Activated CD8-positive, alpha-beta T cell treated with anti-CD3 and anti-CD28 coated beads for 36 hours (primary cell): ENCODE data around the gene TGFBI. TPM values are rescaled to one million over a fixed set of nuclear protein-coding genes. Genes with fewer than 3 reads are reported as not detected.

Experiments
- ATAC-seq: fragments of 200-7000 bp; cut with Tn5 transposase; one replicate; pipeline ENCODE4 v1.10.0; 2021; ENCODE audit warnings: mild to moderate bottlenecking, moderate library complexity
- CTCF ChIA-PET: fragments of 350-600 bp; sonication (Branson Sonifier 250); formaldehyde crosslinking; loops from one replicate; lab custom pipeline; 2021; ENCODE audit warnings: antibody characterized with exemption; lab: Charles Lee
- POLR2A ChIA-PET: fragments of 350-600 bp; sonication (Branson Sonifier 250); formaldehyde crosslinking; loops from one replicate; lab custom pipeline; 2021; ENCODE audit warnings: antibody characterized with exemption; lab: Charles Lee
- DNase-seq: peaks from one replicate; pipeline ENCODE4 v3.0.0-alpha.2; 2020
- H3K27ac Mint-ChIP-seq: one replicate; pipeline ENCODE4 v1.8.0; 2021; ENCODE audit warnings: mild to moderate bottlenecking, mixed read lengths
- H3K27me3 Mint-ChIP-seq: one replicate; pipeline ENCODE4 v1.8.0; 2021; ENCODE audit warnings: mixed read lengths
- H3K36me3 Mint-ChIP-seq: one replicate; pipeline ENCODE4 v1.8.0; 2021; ENCODE audit warnings: low read depth, mixed read lengths
- H3K4me1 Mint-ChIP-seq: one replicate; pipeline ENCODE4 v1.8.0; 2021; ENCODE audit warnings: low read depth, mixed read lengths
- H3K4me3 Mint-ChIP-seq: one replicate; pipeline ENCODE4 v1.8.0; 2021; ENCODE audit warnings: mild to moderate bottlenecking, moderate library complexity, mixed read lengths
- H3K9me3 Mint-ChIP-seq: one replicate; pipeline ENCODE4 v1.8.0; 2021; ENCODE audit warnings: mixed read lengths
- intact Hi-C: fragments of 100-400 bp; cut with micrococcal nuclease; formaldehyde crosslinking; loops from one replicate; pipeline ENCODE4 v1.10.0; 2022
- total RNA-seq, 2 experiments: library from RNA; stranded (reverse); gene quantifications; one replicate each; pipeline ENCODE4 v1.2.3, GENCODE V29; 2021
- TF ChIP-seq, protein P1 (sequence below): fragments of 200-600 bp; IDR thresholded peaks from one replicate; pipeline ENCODE4 v1.8.0; 2022; ENCODE audit warnings: antibody characterized with exemption, mild to moderate bottlenecking

Gene TGFBI
- total RNA-seq, 2 experiments from 2014 or later = not detected

DNA sequence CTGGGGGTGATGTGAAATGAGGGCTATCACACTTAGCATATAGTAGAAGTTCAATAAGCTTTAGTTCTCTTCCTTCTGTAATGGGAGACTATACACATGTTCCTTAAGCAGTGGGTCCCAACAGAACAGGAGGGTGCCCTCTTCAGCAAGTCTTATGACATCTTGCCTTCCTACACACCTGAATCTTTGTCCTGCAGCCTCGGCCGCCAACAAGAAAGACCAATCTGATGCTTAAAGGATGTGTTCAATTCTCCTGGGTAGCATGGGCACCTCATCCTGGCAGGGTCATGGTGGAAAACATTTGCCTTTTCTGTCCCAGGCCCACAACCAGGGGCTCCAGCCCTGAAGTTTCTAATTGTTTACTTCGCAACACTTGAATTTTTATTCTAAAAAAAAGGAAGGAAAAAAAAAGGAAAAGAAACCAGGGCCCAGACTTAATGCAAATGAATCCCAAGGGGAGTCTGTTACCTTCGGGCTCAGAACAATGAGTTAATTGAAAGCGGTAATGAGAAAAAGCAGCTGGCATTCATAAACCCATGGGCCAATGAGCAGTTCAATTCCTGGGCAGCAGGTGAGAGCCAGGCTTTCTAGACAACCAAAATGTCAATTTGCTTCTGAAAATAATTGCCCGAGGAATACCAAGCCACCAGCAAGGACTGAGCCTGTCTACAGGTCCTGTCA lies 77.7 kb downstream of the TGFBI start:
- H3K36me3 Mint-ChIP-seq = no peaks in the 10 kb centered on the region
- no peak overlapping the region for H3K27ac Mint-ChIP-seq
- no peaks in the 10 kb centered on the region for H3K9me3 Mint-ChIP-seq
- CTCF ChIA-PET = no interaction called here
- intact Hi-C loops = no loop called here
- no peaks in the 10 kb centered on the region for H3K27me3 Mint-ChIP-seq
- no peak overlapping the region for H3K4me3 Mint-ChIP-seq
- TF ChIP-seq, protein P1, sequence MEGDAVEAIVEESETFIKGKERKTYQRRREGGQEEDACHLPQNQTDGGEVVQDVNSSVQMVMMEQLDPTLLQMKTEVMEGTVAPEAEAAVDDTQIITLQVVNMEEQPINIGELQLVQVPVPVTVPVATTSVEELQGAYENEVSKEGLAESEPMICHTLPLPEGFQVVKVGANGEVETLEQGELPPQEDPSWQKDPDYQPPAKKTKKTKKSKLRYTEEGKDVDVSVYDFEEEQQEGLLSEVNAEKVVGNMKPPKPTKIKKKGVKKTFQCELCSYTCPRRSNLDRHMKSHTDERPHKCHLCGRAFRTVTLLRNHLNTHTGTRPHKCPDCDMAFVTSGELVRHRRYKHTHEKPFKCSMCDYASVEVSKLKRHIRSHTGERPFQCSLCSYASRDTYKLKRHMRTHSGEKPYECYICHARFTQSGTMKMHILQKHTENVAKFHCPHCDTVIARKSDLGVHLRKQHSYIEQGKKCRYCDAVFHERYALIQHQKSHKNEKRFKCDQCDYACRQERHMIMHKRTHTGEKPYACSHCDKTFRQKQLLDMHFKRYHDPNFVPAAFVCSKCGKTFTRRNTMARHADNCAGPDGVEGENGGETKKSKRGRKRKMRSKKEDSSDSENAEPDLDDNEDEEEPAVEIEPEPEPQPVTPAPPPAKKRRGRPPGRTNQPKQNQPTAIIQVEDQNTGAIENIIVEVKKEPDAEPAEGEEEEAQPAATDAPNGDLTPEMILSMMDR = no peak
- no peaks in the 10 kb centered on the region for H3K4me1 Mint-ChIP-seq
- DNase-seq (no peak), ATAC-seq (no peak)
- POLR2A ChIA-PET = no interaction called here

DNA sequence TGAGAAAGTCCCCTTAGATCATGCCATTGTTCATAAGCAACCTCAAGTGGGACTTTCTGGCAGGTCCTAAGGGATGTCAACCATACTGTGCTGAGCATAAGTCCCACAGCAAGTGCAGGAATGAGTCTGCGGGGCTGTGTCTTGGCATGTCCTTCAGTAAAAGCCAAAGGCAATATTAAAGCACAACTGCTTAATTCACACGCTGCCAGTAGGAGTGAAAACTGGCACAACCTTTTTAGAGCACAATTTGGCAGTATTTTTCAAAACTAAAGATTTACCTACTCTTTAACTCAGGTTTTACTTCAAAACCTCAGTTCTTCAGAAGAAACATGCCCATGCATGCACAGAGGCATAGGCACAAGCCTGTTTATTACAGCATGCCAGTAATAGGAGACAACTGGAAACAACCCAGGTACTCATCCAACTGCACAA lies 79.4 kb downstream of the TGFBI start:
- Mint-ChIP-seq H3K4me3 (no peak overlapping the region), H3K4me1 (no peaks in the 10 kb centered on the region), H3K27me3 (no peaks in the 10 kb centered on the region), H3K36me3 (no peaks in the 10 kb centered on the region), H3K27ac (no peak overlapping the region), H3K9me3 (no peaks in the 10 kb centered on the region)
- intact Hi-C loops = no loop called here
- ATAC-seq = no peak
- TF ChIP-seq, protein P1 = no peak
- CTCF ChIA-PET = no interaction called here
- no peak for DNase-seq
- POLR2A ChIA-PET = no interaction called here

GRCh38 chr5:136108766-136109165 lies 80.0 kb downstream of the TGFBI start:
- Mint-ChIP-seq H3K27me3 (no peaks in the 10 kb centered on the region), H3K4me1 (no peaks in the 10 kb centered on the region), H3K9me3 (no peaks in the 10 kb centered on the region), H3K27ac (no peak overlapping the region), H3K36me3 (no peaks in the 10 kb centered on the region), H3K4me3 (no peak overlapping the region)
- TF ChIP-seq, protein P1 = no peak
- POLR2A ChIA-PET = no interaction called here
- CTCF ChIA-PET = no interaction called here
- intact Hi-C loops = no loop called here
- DNase-seq (no peak), ATAC-seq (no peak)

- no peak overlapping the region for H3K4me3 Mint-ChIP-seq
- POLR2A ChIA-PET = no interaction called here
- H3K27me3 Mint-ChIP-seq = no peaks in the 10 kb centered on the region
- TF ChIP-seq, protein P1 = no peak
- ATAC-seq (no peak), DNase-seq (no peak)
- no peak overlapping the region for H3K27ac Mint-ChIP-seq
- intact Hi-C loops = no loop called here
- H3K9me3 Mint-ChIP-seq = no peaks in the 10 kb centered on the region
- CTCF ChIA-PET = interaction anchor here (1.5 kb wide), 1 partner anchor 23 kb away, joined by 3 read pairs; the partner anchor contains the start of gene SMAD5
- no peaks in the 10 kb centered on the region for H3K36me3 Mint-ChIP-seq
- no peaks in the 10 kb centered on the region for H3K4me1 Mint-ChIP-seq
Observed at GRCh38 chr5:136109453-136110135, 80.8 kb downstream of the TGFBI start.

Other genes with a start within 250 kb of the TGFBI start
- not detected for gene SLC25A48, start 194.3 kb upstream of the TGFBI start, total RNA-seq
- not detected for gene IL9, start 133.1 kb upstream of the TGFBI start, total RNA-seq
- not detected for gene LECT2, start 74.0 kb upstream of the TGFBI start, total RNA-seq
- gene SMAD5, start 103.9 kb downstream of the TGFBI start, total RNA-seq = 10 to 100 TPM; 12.4 to 12.5 TPM
- gene SMIM32, start 164.2 kb downstream of the TGFBI start, total RNA-seq = not detected